ENCODE measurements around the gene NXPE3.

The NXPE3 gene

DNA sequence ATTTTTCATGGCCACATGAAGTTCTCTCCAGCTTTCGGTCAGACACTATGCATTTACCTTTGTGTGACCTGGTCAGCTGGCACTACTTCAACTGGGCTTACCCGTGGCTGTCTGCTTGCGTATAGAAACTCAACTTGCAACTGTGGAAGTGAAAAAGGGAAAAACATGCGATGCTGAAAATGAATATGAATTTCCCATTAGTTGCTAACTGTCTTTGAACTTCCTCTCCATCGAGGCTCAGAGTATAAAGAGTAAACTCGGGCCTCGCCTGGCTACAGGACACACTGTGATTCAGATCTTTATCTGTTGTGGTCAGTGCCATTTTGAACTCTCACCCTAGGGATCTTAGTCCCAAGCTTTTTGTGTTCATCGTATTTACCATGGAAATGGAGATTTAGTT, 97.1 kb downstream of the NXPE3 start:
- peaks cover 38% of the 10 kb centered on the region for H3K4me1 Mint-ChIP-seq (ENCODE audit: low read depth)
- H3K9me3 Mint-ChIP-seq, result no peaks in the 10 kb centered on the region
- H3K27me3 Mint-ChIP-seq, result peaks cover 2% of the 10 kb centered on the region
- no peak overlapping the region for H3K4me3 Mint-ChIP-seq
- no peak overlapping the region for H3K27ac Mint-ChIP-seq
- no peaks in the 10 kb centered on the region for H3K36me3 Mint-ChIP-seq (ENCODE audit: low read depth)
- intact Hi-C loops (cut with micrococcal nuclease), result loop anchor here (10.0 kb wide), 1 partner anchor 59 kb away; no protein-coding TSS in a partner anchor

All from dendritic cell treated with granulocyte-macrophage colony-stimulating factor and Interleukin-4, amounts not matched to agents 40 ng/mL and 50 ng/mL, for 4 days (primary cell).